Ovary (tissue), 9 donors: Measurements from ENCODE around the gene TXNL1. TPM values are rescaled to one million over a fixed set of nuclear protein-coding genes. Genes with fewer than 3 reads are reported as not detected.

ENCODE experiments used
- DNase-seq, 5 donors: peaks; one replicate each; pipeline ENCODE4 v3.0.0-alpha.2; 2019 to 2020
- H3K27ac ChIP-seq, 2 donors: fragments of 200-600 bp; one replicate each; pipeline versions ENCODE4 v1.5.1 to v1.8.0; 2019 to 2022
- H3K27me3 ChIP-seq: fragments of 200-600 bp; one replicate; pipeline ENCODE4 v1.8.0; 2022
- H3K36me3 ChIP-seq: fragments of 200-600 bp; sonication (generic); one replicate; pipeline ENCODE4 v1.5.1; 2019
- H3K4me1 ChIP-seq: one replicate; pipeline ENCODE4 v1.8.1; 2013; ENCODE audit warnings: mild to moderate bottlenecking, moderate library complexity; ENCODE audit not compliant: insufficient read depth
- H3K4me3 ChIP-seq: fragments of 200-600 bp; sonication (generic); one replicate; pipeline ENCODE4 v1.5.1; 2017
- H3K9me3 ChIP-seq, 2 donors: fragments of 200-600 bp in 1 of 2; sonication (generic) in 1 of 2; one replicate each; pipeline versions ENCODE4 v1.5.1 to v1.8.1; 2013 to 2019; ENCODE audit warnings: mild to moderate bottlenecking in 1 of 2, moderate library complexity in 1 of 2
- CTCF ChIP-seq, 3 donors: fragments of 450-650 bp in 2 of 3; fragments of 200-600 bp in 1 of 3; IDR thresholded peaks; one replicate each; pipeline versions ENCODE4 v1.5.1 to v1.8.0; 2016 to 2022; ENCODE audit warnings: antibody characterized with exemption in 3 of 3, mild to moderate bottlenecking in 1 of 3
- EP300 ChIP-seq: sonication (generic); formaldehyde crosslinking; IDR thresholded peaks from one replicate; pipeline ENCODE4 v1.6.1; 2017; ENCODE audit warnings: antibody characterized with exemption
- POLR2A ChIP-seq: fragments of 450-650 bp; IDR thresholded peaks from one replicate; pipeline ENCODE4 v1.6.1; 2017; ENCODE audit warnings: antibody characterized with exemption, mild to moderate bottlenecking, moderate library complexity
- WGBS, 3 donors: extraction: QIAGEN DNeasy Blood & Tissue Kit in 1 of 3; methylation state at CpG; one replicate each; pipeline versions ENCODE4 v1.1.5 to v1.1.7; 2013 to 2017; 5-methylcytosine and 5-hydroxymethylcytosine counted together
- intact Hi-C, 4 donors: fragments of 100-400 bp; cut with DNase I; formaldehyde crosslinking; loops; one replicate each; pipeline versions ENCODE4 v1.11.0 to v1.15.1; 2022 to 2023
- polyA plus RNA-seq, 2 donors: library from polyadenylated mRNA; stranded (reverse); fragments of 200-250 nt in 1 of 2; fragments of 350-450 nt in 1 of 2; fragmentation: Illumina TruSeq in 1 of 2; extraction: RNeasy Lipid Tissue Mini Kit (QIAGEN cat#74804) in 1 of 2; gene quantifications; one replicate each; pipeline ENCODE4 v1.2.3, GENCODE V29; 2013 to 2014
- total RNA-seq, 7 donors: library from RNA; depleted of rRNA in 2 of 7; stranded (reverse); fragments of >200 nt in 2 of 7; fragmentation: NEBNext Ultra II Directional in 3 of 7; extraction: Animal tissue kit (Norgen Biotek cat#: 25700) in 3 of 7; gene quantifications; one replicate each; pipeline versions ENCODE4 v1.1.0 to v1.2.4, GENCODE V29; 2016 to 2023
- donor health status: DM: no; HTN: no; CAD: no; lungs with moderate emphysema.
- donor health status: DM: no; HTN: no; CAD: no.
- donor health status: Bipolar disorder and iron deficiency.
- donor health status: DM: yes; HTN: yes; CAD: no.
- donor health status: DM: no; HTN: no; CAD: no.
- donor health status: DM: yes; HTN: yes; CAD: no.

TXNL1 gene
- total and polyA plus RNA-seq, 9 donors, result 34.6 to 109 (median 61.9) TPM

- Histone ChIP-seq H3K4me1 (peaks cover 2% of the 10 kb centered on the region), H3K4me3 (no peak overlapping the region), H3K9me3 (no peaks in the 10 kb centered on the region), H3K27me3 (no peaks in the 10 kb centered on the region), H3K36me3 (no peaks in the 10 kb centered on the region), H3K27ac (no peak overlapping the region)
- intact Hi-C loops, result no loop called here
- TF ChIP-seq POLR2A (no peak), CTCF (IDR thresholded peaks at IDR 0.05) (no peak), EP300 (no peak)
- DNase-seq, result no peak
- 77 to 89% (median 82%) methylated on average over 3 of the region's 3 CpGs for WGBS, 3 donors
These were observed 9.8 kb upstream of the TXNL1 start for GRCh38 chr18:56647951-56648893.

- intact Hi-C loops, result no loop called here
- Histone ChIP-seq H3K27me3 (no peaks in the 10 kb centered on the region), H3K36me3 (no peaks in the 10 kb centered on the region), H3K4me3 (no peak overlapping the region), H3K27ac (no peak overlapping the region), H3K9me3 (no peaks in the 10 kb centered on the region), H3K4me1 (peaks cover 1% of the 10 kb centered on the region)
- DNase-seq, result no peak
- TF ChIP-seq POLR2A (no peak), EP300 (no peak), CTCF (IDR thresholded peaks at IDR 0.05) (no peak)
These were observed 8.7 kb upstream of the TXNL1 start for GRCh38 chr18:56647071-56647470.

- 64 to 66% (median 64%) methylated on average over 5 of the region's 5 CpGs for WGBS, 3 donors
- no peak overlapping the region for H3K4me3 ChIP-seq
These were observed 7.1 kb upstream of the TXNL1 start for GRCh38 chr18:56645415-56646016.

GRCh38 chr18:56643381-56643780 lies 5.0 kb upstream of the TXNL1 start:
- DNase-seq, result no peak
- TF ChIP-seq POLR2A, result no peak
- TF ChIP-seq EP300, result no peak
- TF ChIP-seq CTCF (IDR thresholded peaks at IDR 0.05), result no peak
- Histone ChIP-seq H3K9me3 (no peaks in the 10 kb centered on the region), H3K4me3 (no peak overlapping the region), H3K4me1 (no peaks in the 10 kb centered on the region), H3K36me3 (no peaks in the 10 kb centered on the region), H3K27me3 (no peaks in the 10 kb centered on the region), H3K27ac (no peak overlapping the region)
- WGBS, 3 donors, result 78 to 82% (median 79%) methylated on average over 3 of the region's 3 CpGs
- intact Hi-C loops, result no loop called here

More at GRCh38 chr18:56645415-56646016, 7.1 kb upstream of the TXNL1 start:
- H3K36me3 ChIP-seq, result no peaks in the 10 kb centered on the region
- no peak for TF ChIP-seq POLR2A
- no peak for TF ChIP-seq CTCF (IDR thresholded peaks at IDR 0.05)
- no peak for TF ChIP-seq EP300
- H3K27ac ChIP-seq, result no peak overlapping the region
- intact Hi-C loops, result no loop called here
- DNase-seq, result no peak
- no peaks in the 10 kb centered on the region for H3K27me3 ChIP-seq
- H3K9me3 ChIP-seq, result no peaks in the 10 kb centered on the region
- H3K4me1 ChIP-seq, result no peaks in the 10 kb centered on the region
